ENCODE measurements around the gene TENT4B. TPM values are rescaled to one million over a fixed set of nuclear protein-coding genes. Genes with fewer than 3 reads are reported as not detected.
"Not testable (repeated sequence)": the region's sequence is repeated elsewhere in the genome, so short reads cannot be mapped to it uniquely, and the experiment has no call there.

TENT4B gene
- total RNA-seq, 1 donor from 2014 or later, result 7.1 TPM

- Mint-ChIP-seq H3K4me1 (ENCODE audit: unreplicated experiment) (no peaks in the 10 kb centered on the region), H3K27ac (ENCODE audit: unreplicated experiment) (no peak overlapping the region), H3K9me3 (ENCODE audit: unreplicated experiment) (no peaks in the 10 kb centered on the region), H3K4me3 (ENCODE audit: unreplicated experiment) (no peak overlapping the region), H3K36me3 (ENCODE audit: low read depth, unreplicated experiment) (no peaks in the 10 kb centered on the region), H3K27me3 (ENCODE audit: unreplicated experiment) (no peaks in the 10 kb centered on the region)
- DNase-seq (ENCODE audit: low spot score), result no peak
- no peak for TF ChIP-seq CTCF (IDR thresholded peaks at IDR 0.05; ENCODE audit: unreplicated experiment)
Measured at GRCh38 chr16:50235581-50235980, 82.5 kb downstream of the TENT4B start.

GRCh38 chr16:50238314-50238713, 85.2 kb downstream of the TENT4B start:
- no peak overlapping the region for H3K4me3 Mint-ChIP-seq (ENCODE audit: unreplicated experiment)
- TF ChIP-seq CTCF (IDR thresholded peaks at IDR 0.05; ENCODE audit: unreplicated experiment), result no peak
- no peak overlapping the region for H3K27ac Mint-ChIP-seq (ENCODE audit: unreplicated experiment)
- H3K9me3 Mint-ChIP-seq (ENCODE audit: unreplicated experiment), result no peaks in the 10 kb centered on the region
- H3K36me3 Mint-ChIP-seq (ENCODE audit: low read depth, unreplicated experiment), result no peaks in the 10 kb centered on the region
- no peaks in the 10 kb centered on the region for H3K4me1 Mint-ChIP-seq (ENCODE audit: unreplicated experiment)
- no peaks in the 10 kb centered on the region for H3K27me3 Mint-ChIP-seq (ENCODE audit: unreplicated experiment)
- DNase-seq (ENCODE audit: low spot score), result no peak

GRCh38 chr16:50238868-50239301, 85.8 kb downstream of the TENT4B start:
- Mint-ChIP-seq H3K9me3 (ENCODE audit: unreplicated experiment) (no peaks in the 10 kb centered on the region), H3K36me3 (ENCODE audit: low read depth, unreplicated experiment) (no peaks in the 10 kb centered on the region), H3K4me3 (ENCODE audit: unreplicated experiment) (no peak overlapping the region), H3K27ac (ENCODE audit: unreplicated experiment) (no peak overlapping the region), H3K27me3 (ENCODE audit: unreplicated experiment) (no peaks in the 10 kb centered on the region), H3K4me1 (ENCODE audit: unreplicated experiment) (no peaks in the 10 kb centered on the region)
- TF ChIP-seq CTCF (IDR thresholded peaks at IDR 0.05; ENCODE audit: unreplicated experiment), result no peak
- no peak for DNase-seq (ENCODE audit: low spot score)

GRCh38 chr16:50243024-50243423, 89.9 kb downstream of the TENT4B start:
- not testable (repeated sequence) for H3K4me3 Mint-ChIP-seq (ENCODE audit: unreplicated experiment); H3K36me3 Mint-ChIP-seq (ENCODE audit: low read depth, unreplicated experiment); DNase-seq (ENCODE audit: low spot score); H3K27ac Mint-ChIP-seq (ENCODE audit: unreplicated experiment); H3K27me3 Mint-ChIP-seq (ENCODE audit: unreplicated experiment); H3K9me3 Mint-ChIP-seq (ENCODE audit: unreplicated experiment); H3K4me1 Mint-ChIP-seq (ENCODE audit: unreplicated experiment)

GRCh38 chr16:50244140-50244503, 91.0 kb downstream of the TENT4B start:
- DNase-seq (ENCODE audit: low spot score), result no peak
- no peaks in the 10 kb centered on the region for H3K36me3 Mint-ChIP-seq (ENCODE audit: low read depth, unreplicated experiment)
- H3K27ac Mint-ChIP-seq (ENCODE audit: unreplicated experiment), result no peak overlapping the region
- H3K4me1 Mint-ChIP-seq (ENCODE audit: unreplicated experiment), result no peaks in the 10 kb centered on the region
- H3K27me3 Mint-ChIP-seq (ENCODE audit: unreplicated experiment), result peaks cover 10% of the 10 kb centered on the region
- no peaks in the 10 kb centered on the region for H3K9me3 Mint-ChIP-seq (ENCODE audit: unreplicated experiment)
- no peak for TF ChIP-seq CTCF (IDR thresholded peaks at IDR 0.05; ENCODE audit: unreplicated experiment)
- H3K4me3 Mint-ChIP-seq (ENCODE audit: unreplicated experiment), result no peak overlapping the region

Data from endothelial cell (in vitro differentiated cells).